ENCODE measurements around the gene RNF123. TPM values are rescaled to one million over a fixed set of nuclear protein-coding genes. Genes with fewer than 3 reads are reported as not detected.

Gene RNF123
- total RNA-seq, 1 donor from 2014 or later: 40.1 TPM

DNA sequence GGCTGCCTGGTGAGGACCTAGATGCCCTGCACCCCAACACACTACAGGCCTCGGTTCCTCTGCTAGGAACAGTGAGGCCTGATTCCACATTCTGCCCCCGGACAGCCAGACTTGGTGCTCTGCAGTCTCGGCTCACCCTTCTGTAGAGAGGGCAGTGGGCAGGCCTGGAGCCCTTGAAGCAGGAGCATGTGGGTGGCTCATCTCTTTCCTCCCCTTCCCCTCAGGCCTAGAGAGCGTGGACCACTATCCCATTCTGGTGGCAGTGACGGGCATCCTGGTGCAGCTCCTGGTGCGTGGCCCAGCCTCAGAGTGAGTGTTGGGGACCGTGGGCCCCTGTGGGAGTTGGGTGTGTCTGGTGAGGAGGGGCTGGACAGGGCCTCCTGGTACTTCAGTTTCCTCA, 26.8 kb downstream of the RNF123 start:
- Mint-ChIP-seq H3K27me3 (ENCODE audit: low read depth) (no peaks in the 10 kb centered on the region), H3K4me3 (ENCODE audit: unreplicated experiment) (no peak overlapping the region), H3K4me1 (ENCODE audit: low read depth) (peaks cover 25% of the 10 kb centered on the region)

DNA sequence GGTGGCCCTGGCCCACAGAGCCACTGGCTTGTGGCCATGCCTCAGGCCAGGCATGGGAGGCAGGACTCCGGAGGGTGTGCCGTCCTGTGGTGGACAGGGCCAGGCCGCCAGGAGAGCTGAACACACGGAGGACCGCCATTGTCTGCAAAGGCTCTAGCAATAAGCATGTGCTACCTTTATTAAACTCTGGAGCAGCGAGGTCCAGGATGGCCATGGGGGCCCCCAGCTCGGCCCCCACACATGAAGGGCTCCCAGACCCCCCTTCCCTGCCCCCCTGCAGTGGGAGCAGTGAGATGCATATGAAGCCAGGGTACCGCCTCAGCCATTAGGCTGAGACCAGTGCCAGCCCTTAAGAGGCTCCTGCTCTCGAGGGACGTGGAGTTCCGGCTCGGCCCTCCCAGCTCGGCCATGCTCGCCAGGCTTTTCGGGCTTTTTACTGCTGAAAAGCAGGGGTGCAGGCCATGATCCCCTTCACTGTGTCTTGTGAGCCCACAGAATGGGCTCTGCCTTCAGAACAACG, 27.4 kb downstream of the RNF123 start:
- TF ChIP-seq, protein P1, sequence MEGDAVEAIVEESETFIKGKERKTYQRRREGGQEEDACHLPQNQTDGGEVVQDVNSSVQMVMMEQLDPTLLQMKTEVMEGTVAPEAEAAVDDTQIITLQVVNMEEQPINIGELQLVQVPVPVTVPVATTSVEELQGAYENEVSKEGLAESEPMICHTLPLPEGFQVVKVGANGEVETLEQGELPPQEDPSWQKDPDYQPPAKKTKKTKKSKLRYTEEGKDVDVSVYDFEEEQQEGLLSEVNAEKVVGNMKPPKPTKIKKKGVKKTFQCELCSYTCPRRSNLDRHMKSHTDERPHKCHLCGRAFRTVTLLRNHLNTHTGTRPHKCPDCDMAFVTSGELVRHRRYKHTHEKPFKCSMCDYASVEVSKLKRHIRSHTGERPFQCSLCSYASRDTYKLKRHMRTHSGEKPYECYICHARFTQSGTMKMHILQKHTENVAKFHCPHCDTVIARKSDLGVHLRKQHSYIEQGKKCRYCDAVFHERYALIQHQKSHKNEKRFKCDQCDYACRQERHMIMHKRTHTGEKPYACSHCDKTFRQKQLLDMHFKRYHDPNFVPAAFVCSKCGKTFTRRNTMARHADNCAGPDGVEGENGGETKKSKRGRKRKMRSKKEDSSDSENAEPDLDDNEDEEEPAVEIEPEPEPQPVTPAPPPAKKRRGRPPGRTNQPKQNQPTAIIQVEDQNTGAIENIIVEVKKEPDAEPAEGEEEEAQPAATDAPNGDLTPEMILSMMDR (IDR thresholded peaks at IDR 0.05): no peak
- H3K27me3 Mint-ChIP-seq (ENCODE audit: low read depth): no peaks in the 10 kb centered on the region
- H3K4me3 Mint-ChIP-seq (ENCODE audit: unreplicated experiment): no peak overlapping the region
- no peak overlapping the region for H3K27ac Mint-ChIP-seq (ENCODE audit: unreplicated experiment)
- no peaks in the 10 kb centered on the region for H3K36me3 Mint-ChIP-seq (ENCODE audit: low read depth)
- no peak for DNase-seq (ENCODE audit: low spot score)
- H3K9me3 Mint-ChIP-seq (ENCODE audit: low read depth): no peaks in the 10 kb centered on the region
- H3K4me1 Mint-ChIP-seq (ENCODE audit: low read depth): peaks cover 28% of the 10 kb centered on the region

More for the DNA sequence above, 26.8 kb downstream of the RNF123 start:
- TF ChIP-seq, protein P1 (IDR thresholded peaks at IDR 0.05): no peak
- H3K9me3 Mint-ChIP-seq (ENCODE audit: low read depth): no peaks in the 10 kb centered on the region
- no peak overlapping the region for H3K27ac Mint-ChIP-seq (ENCODE audit: unreplicated experiment)
- DNase-seq (ENCODE audit: low spot score): no peak
- H3K36me3 Mint-ChIP-seq (ENCODE audit: low read depth): peaks cover 1% of the 10 kb centered on the region

DNA sequence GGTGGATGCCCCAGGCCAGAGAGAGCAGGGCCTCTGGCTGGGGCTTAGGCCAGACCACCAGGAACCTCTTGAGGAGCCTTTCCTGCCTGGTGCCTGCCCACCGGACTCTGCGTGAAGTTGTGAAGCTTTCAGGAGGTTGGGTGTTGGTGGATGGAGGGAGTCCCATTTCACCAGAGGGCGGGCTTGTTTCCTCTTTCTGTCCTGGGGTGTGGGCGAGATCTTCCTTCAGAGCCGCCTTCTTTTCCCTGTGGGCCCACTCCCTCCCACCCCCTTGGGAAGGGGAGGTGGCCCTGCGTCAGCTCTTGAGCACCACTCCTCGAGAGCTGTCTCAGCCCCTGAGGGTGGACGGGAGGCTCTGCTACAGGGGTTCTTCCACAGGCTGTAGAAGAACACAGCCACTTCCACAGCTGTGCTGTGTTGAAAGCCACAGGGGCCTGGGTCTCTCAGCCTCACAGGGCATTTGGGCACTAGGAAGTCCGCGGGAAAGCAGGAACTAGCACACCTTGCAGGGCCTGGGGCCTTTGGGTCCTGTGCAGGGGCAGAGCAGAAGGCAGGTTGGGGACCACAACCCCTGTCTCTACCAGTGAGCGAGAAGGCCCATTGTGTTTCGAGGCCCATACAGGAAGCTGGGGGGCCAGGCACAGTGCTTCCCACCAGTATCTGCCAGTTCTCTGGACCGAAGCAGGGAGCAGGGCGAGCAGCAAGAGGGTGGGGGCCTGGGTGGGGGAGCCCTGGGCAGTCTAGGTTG, 28.0 kb downstream of the RNF123 start:
- peak overlapping the region; percentile 41 for H3K27ac Mint-ChIP-seq (ENCODE audit: unreplicated experiment)
- no peaks in the 10 kb centered on the region for H3K27me3 Mint-ChIP-seq (ENCODE audit: low read depth)
- TF ChIP-seq, protein P1 (IDR thresholded peaks at IDR 0.05): no peak
- H3K4me3 Mint-ChIP-seq (ENCODE audit: unreplicated experiment): no peak overlapping the region
- no peaks in the 10 kb centered on the region for H3K9me3 Mint-ChIP-seq (ENCODE audit: low read depth)
- no peaks in the 10 kb centered on the region for H3K36me3 Mint-ChIP-seq (ENCODE audit: low read depth)
- no peak for DNase-seq (ENCODE audit: low spot score)
- peaks cover 30% of the 10 kb centered on the region for H3K4me1 Mint-ChIP-seq (ENCODE audit: low read depth)

DNA sequence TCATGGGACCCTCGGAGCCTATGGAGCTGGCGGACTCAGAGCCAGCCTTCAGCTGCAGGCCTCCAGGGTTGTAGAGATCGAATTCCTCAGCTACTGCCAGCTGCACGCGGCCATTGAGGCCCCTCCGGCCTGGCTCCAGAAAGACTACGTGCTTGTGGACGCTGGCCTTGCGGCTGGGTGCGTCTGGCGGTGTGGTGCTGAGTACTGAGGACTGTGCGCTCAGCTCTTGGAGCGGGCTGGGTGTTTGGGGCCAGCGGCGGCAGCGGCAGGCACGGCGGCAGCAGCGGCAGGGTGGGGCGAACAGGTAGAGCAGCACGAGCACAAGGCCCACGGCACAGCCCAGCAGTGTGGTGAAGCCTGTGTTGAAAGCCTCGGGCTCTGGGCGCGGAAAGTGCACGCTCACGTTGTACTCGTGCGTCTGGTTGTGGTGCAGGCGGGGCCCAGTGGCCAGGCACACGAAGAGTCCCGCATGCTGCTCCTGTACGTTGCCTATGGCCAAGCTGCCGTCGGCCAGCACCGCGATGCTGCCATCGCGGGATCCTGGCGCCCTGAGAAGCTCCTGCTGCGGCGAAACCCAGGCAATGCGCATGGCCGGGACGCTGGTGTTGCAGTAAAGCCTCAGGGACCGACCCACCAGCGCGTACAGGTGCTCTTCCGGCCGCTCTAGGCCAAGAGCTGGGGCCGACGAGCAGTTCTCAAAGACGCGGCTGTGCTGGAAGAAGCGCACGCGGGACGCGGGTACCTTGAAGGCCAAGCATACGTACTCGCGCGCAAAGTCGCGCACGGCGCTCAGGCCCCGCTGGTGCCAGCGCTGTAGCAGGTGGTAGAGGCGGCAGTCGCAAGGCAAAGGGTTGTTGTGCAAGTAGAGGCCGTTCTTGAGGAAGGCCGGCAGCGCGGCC, 28.9 kb downstream of the RNF123 start:
- Mint-ChIP-seq H3K4me3 (ENCODE audit: unreplicated experiment) (peak overlapping the region; percentile 74), H3K27me3 (ENCODE audit: low read depth) (no peaks in the 10 kb centered on the region), H3K36me3 (ENCODE audit: low read depth) (no peaks in the 10 kb centered on the region), H3K27ac (ENCODE audit: unreplicated experiment) (no peak overlapping the region), H3K9me3 (ENCODE audit: low read depth) (no peaks in the 10 kb centered on the region), H3K4me1 (ENCODE audit: low read depth) (peaks cover 38% of the 10 kb centered on the region)
- TF ChIP-seq, protein P1 (IDR thresholded peaks at IDR 0.05): no peak
- DNase-seq (ENCODE audit: low spot score): peak; percentile 92

DNA sequence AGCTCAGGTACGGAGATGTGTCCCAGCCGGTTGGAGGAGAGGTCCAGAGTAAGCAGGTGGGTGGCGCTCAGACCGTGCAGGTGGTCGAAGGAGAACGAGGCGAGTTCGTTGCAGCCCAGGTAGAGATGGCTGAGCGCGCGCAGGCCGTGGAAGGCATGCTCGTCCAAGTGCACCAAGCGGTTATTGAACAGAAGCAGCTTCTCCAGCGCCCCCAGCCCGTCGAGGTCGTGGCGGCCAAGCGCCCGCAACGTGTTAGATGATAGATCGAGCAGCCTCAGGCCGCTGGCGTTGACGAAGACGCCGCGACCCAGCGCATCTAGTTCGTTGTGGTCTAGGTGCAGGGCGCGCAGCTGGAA, 29.5 kb downstream of the RNF123 start:
- no peak for DNase-seq (ENCODE audit: low spot score)
- H3K9me3 Mint-ChIP-seq (ENCODE audit: low read depth): no peaks in the 10 kb centered on the region
- peak overlapping the region; percentile 74 for H3K4me3 Mint-ChIP-seq (ENCODE audit: unreplicated experiment)
- TF ChIP-seq, protein P1 (IDR thresholded peaks at IDR 0.05): no peak
- no peak overlapping the region for H3K27ac Mint-ChIP-seq (ENCODE audit: unreplicated experiment)
- H3K4me1 Mint-ChIP-seq (ENCODE audit: low read depth): peaks cover 40% of the 10 kb centered on the region
- H3K36me3 Mint-ChIP-seq (ENCODE audit: low read depth): no peaks in the 10 kb centered on the region
- no peaks in the 10 kb centered on the region for H3K27me3 Mint-ChIP-seq (ENCODE audit: low read depth)

Measured in chondrocyte (in vitro differentiated cells).